HG03378 (cell line): ENCODE data around the gene GNA15.
"Not testable (repeated sequence)": the region's sequence is repeated elsewhere in the genome, so short reads cannot be mapped to it uniquely, and the experiment has no call there.

ENCODE experiments used
- ATAC-seq: cut with Tn5 transposase; IDR thresholded peaks from one replicate; pipeline ENCODE4 v1.9.1; 2021; ENCODE audit warnings: mild to moderate bottlenecking, moderate library complexity; ENCODE audit not compliant: unreplicated experiment

The GNA15 gene

GRCh38 chr19:3146677-3147100 lies 10.9 kb downstream of the GNA15 start:
- no peak for ATAC-seq

DNA sequence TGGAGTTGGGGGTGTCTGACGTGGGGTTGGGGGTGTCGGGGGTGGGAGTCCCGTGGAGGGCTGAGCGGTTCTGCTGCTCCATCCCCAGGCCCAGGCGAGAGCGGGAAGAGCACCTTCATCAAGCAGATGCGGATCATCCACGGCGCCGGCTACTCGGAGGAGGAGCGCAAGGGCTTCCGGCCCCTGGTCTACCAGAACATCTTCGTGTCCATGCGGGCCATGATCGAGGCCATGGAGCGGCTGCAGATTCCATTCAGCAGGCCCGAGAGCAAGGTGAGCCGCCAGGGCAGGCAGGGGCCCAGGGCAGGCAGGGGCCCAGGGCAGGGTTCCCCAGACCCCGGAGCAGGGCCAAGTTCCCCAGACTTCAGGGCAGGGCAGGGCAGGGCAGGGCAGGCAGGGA lies 12.7 kb downstream of the GNA15 start:
- no peak for ATAC-seq

DNA sequence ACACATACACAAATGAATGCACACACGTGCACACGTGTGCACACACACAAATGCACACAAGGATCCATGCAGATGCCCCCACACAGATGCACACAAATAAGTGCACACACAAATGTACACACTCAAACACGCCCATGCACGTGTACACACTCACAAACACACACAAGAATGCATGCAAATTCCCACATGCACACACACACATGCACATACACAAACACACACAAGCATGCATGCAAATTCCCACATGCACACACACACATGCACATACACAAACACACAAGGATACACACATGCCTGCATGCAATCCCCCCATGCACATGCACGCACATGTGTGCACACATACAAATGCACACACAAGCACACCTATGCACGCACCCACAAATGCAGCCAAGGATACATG lies 13.3 kb downstream of the GNA15 start:
- no peak for ATAC-seq

DNA sequence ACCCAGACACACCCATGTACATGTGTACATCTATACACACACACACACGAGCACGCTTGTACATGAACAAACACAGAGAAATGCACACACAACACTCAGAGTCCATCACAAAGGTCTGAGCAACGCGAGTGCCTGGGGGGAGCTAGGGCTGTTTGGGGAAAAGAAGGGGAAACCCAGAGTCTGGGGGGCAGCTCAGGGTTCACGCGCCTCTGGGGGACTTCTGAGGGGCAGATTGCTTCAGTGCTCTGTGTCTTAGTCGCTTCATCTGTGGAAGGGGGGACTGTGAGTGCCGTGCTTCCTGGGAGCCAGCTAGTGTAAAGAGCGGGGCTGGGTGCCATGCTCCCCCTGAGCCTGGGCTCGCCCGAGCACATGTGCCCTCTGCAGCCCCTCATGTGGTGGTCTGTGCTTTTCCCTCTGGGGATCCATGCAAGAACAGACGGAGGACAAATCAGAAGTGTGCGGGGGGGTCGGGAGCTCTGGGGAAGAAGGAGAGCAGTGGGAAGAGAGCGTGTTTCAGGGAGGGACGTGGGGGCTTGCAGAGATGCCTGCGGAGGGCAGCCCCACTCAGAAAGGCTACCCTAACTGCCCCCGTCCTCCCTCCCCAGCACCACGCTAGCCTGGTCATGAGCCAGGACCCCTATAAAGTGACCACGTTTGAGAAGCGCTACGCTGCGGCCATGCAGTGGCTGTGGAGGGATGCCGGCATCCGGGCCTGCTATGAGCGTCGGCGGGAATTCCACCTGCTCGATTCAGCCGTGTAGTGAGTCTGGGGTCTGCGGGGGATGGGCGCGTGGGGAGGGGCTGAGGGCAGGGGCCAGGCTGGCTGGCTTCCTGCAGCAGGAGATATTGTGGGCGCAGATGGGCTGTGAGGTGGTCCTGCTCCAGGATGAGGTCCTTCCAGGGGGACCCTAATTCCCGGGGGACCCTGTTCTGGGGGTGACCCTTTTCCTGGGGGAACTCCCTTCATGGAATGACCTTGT lies 14.0 kb downstream of the GNA15 start:
- no peak for ATAC-seq

- ATAC-seq = no peak
Observed at GRCh38 chr19:3150739-3151329, 15.0 kb downstream of the GNA15 start.

DNA sequence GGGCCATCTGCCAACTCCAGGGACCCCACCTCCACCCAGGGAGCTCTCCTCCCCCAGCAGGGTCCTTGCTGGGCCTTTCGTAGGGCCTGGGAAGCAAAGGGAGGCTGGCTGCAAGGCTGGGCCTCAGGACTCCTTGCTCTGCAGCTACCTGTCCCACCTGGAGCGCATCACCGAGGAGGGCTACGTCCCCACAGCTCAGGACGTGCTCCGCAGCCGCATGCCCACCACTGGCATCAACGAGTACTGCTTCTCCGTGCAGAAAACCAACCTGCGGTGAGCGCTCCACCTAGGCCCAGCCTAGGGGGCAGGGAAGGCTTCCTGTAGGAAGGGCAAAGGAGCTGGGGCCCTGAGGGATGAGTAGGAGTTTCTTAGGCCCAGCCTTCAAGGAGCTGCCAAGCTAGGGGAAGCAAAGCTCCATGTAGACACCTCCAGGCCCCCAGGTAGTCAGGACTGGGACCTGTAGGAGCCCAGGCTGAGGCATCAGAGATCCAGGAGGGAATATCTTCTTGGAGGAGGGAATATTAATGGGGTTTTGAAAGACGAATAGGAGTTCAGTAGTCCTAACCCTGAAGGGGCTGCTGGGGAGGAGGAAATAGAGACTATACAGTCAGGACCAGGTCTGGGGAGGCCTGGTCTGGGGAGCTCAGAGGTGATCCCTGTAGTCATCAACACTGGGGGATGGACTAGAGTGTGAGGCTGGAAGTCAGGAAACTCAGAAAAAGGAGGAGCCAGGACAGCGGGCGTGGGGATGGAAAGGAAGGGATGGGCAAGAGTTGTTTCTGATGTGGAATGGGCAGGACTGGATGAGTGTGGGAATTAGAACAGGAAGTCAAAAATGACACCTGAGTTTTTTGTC lies 16.0 kb downstream of the GNA15 start:
- no peak for ATAC-seq

DNA sequence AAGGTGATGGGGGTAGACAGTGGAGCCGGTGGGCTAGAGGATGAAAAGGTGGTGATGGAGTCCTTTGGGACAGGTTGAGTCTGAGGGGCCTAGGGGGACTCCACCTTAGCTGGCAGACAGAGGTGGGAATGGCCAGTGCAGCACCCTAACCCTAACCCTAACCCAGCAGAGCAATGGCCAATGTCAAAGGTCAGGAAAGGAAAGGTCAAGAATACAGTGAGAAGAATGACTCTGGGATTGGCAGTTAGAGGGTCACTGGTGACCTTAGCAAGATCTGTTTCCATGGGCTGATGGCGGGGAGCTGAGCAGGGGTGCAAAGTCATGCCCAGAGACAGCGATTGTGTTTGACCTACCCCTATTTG lies 16.6 kb downstream of the GNA15 start:
- ATAC-seq = no peak

DNA sequence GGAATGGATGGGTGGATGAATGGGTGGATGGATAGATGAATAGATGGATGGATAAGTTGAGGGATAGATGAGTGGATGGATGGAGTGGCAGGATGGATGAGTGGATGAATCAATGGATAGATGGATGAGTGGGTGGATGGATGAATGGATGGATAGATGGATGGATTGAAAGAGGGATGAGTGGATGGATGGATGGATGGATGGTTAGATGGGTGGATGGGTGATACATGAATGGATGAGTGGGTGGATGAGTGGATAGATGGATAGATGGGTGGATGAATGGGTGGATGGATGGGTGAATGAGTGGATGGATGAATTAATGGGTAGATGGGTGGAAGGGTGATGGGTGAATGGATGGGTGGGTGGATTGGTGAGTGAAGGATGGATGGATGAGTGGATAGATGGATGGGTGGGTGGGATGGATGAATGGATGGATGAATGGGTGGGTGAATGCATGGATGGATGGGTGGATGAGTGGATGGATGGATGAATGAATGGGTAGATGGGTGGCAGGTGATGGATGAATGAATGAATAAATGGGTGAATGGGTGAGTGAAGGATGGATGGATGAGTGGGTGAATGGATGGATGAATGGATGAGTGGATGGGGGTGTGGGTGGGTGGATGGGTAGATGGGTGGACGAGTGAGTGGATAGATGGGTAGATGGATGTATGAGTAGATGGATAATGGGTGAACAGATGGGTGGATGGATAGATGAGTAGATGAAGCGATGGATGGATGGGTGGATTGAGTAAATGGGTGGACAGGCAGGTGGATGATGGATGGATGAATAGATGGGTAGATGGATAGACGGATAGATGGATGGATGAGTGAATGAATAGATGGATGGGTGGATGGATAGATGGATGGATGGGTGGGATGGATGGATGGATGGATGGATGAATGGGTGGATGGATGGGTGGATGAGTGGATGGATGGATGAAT lies 17.7 kb downstream of the GNA15 start:
- no peak for ATAC-seq

GRCh38 chr19:3154447-3154846 lies 18.6 kb downstream of the GNA15 start:
- not testable (repeated sequence) for ATAC-seq

DNA sequence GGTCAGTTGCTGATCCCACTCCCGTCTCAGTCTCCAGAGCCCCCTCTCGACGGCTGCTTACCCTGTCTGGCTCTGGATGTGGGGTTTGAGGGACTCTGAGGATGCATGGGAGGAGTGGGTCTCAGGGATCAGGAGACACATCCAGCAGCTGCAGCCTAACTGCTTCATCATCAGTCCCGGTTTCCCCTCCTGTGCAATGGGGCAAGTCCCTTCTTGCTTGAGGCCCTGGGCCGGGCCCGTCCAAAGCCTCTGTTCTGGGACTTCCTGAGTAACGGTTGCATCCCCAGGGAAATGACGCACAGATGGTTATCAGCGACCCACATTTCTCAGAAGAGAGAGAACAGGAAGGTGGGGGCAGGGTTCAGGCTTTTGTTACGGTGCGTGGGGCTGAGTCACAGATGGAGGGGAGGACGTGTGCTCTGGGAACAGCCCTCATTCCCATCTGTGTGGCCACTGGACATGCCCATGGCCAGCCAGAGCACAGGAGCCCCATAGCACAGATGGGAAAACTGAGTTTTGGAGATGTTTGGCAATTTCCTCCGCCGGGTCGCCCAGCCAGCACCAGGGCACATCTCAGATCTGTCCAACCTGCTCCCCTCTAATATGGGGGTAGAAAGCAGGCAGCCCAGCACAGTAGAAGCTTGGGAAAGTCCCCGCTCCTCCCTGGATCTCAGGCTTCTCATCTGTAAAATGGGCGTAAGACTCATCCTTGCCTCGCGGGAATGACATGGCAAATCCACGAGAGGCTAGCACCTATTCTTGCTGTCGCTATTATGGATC lies 19.3 kb downstream of the GNA15 start:
- ATAC-seq = no peak

DNA sequence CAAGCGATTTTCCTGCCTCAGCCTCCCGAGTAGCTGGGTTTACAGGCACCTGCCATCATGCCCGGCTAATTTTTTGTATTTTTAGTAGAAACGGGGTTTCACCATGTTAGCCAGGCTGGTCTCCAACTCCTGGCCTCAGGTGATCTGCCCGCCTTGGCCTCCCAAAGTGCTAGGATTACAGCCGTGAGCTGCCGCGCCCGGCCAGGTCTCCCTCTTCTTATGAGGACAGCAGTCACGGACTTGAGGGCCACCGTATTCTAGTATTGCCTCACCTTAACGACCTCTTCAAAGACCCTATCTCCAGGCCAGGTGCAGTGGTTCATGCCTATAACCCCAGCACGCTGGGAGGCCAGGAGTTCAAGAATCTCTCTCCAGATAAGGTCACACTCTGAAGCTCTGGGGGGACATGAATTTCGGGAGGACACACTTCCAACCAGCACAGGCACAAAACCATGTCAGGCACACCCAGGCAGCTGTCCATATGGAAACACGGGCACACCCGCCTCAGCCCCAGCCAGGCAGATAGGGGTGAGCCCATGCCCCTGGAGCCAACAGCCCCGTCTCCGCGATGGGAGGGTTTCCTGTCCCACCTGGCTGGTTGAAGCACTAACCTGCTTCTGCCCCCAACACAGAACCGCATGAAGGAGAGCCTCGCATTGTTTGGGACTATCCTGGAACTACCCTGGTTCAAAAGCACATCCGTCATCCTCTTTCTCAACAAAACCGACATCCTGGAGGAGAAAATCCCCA lies 21.4 kb downstream of the GNA15 start:
- ATAC-seq = no peak

GRCh38 chr19:3159565-3159964 lies 23.7 kb downstream of the GNA15 start:
- ATAC-seq = no peak

- ATAC-seq = no peak
Observed at GRCh38 chr19:3160219-3160618, 24.4 kb downstream of the GNA15 start.

DNA sequence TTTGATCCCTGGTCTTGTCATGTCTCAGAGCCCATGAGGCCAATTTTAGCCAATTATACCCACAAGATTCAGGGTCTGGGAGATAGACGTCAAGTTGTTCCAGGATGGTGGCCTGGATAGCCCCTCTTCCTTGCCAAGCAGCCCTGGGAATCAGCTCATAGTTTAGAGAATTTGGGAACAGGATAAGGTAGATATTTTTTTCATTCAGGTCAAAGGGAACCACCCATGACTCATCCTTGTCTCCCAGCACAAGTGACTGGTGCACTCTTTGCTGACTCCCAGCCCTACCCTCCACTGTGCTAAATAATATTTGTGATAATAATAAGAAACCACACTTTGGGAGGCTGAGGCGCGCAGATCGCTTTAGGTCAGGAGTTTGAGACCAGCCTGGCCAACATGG lies 25.6 kb downstream of the GNA15 start:
- ATAC-seq = no peak

- no peak for ATAC-seq
Observed at GRCh38 chr19:3162418-3163229, 26.8 kb downstream of the GNA15 start.

- ATAC-seq = no peak
Observed at GRCh38 chr19:3163230-3163886, 27.5 kb downstream of the GNA15 start.

DNA sequence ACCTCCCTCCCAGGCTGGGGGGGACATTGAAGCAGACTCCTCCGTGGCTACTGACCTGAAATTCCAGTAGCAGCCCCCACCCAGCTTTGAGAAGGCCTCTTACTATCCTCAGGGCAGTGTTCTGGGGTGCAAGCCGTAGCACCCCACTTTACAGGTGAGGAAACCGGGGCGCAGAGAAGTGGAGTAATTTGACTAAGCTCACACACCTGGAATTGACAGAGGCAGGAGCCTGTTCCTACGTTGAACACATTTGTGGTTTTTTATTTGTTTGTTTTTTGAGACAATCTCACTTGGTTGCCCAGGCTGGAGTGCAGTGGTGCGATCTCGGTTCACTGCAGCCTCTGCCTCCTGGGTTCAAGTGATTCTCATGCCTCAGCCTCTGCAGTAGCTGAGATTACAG lies 28.1 kb downstream of the GNA15 start:
- no peak for ATAC-seq
